Cardiac muscle cell (in vitro differentiated cells and primary cell): ENCODE measurements around the gene STYK1. TPM values are rescaled to one million over a fixed set of nuclear protein-coding genes. Genes with fewer than 3 reads are reported as not detected.

Source experiments
- DNase-seq, 2 donors: peaks; one replicate each; pipeline versions ENCODE4 v3.0.0 to v3.0.0-alpha.2; 2010 to 2017; ENCODE audit warnings: low read depth in 1 of 2, low spot score in 1 of 2
- H3K27ac ChIP-seq: fragments of 200-600 bp; sonication (generic); 2 replicates; pipeline ENCODE4 v1.5.1; 2016
- H3K27me3 ChIP-seq: fragments of 200-600 bp; sonication (generic); 2 replicates; pipeline ENCODE4 v1.6.0; 2016; ENCODE audit warnings: control low read depth
- H3K36me3 ChIP-seq: fragments of 200-600 bp; sonication (generic); 2 replicates; pipeline ENCODE4 v1.5.1; 2016; ENCODE audit warnings: control low read depth
- H3K4me1 ChIP-seq: fragments of 200-600 bp; sonication (generic); 2 replicates; pipeline ENCODE4 v1.8.1; 2017; ENCODE audit warnings: low read depth, mild to moderate bottlenecking, mixed run types
- H3K4me3 ChIP-seq: fragments of 200-600 bp; sonication (generic); 2 replicates; pipeline ENCODE4 v1.5.1; 2016; ENCODE audit warnings: mild to moderate bottlenecking
- H3K9me3 ChIP-seq: fragments of 200-600 bp; sonication (generic); 2 replicates; pipeline ENCODE4 v1.5.1; 2017; ENCODE audit warnings: low read depth, mild to moderate bottlenecking, control low read depth
- polyA plus RNA-seq: library from polyadenylated mRNA; unstranded; fragments of >200 nt; fragmentation: Nextera tagmentation; extraction: Ambion mirVana; gene quantifications from 2 replicates; pipeline ENCODE4 v1.2.1, GENCODE V29; 2016
- total RNA-seq: library from RNA; depleted of rRNA; stranded (reverse); fragments of >200 nt; gene quantifications from 2 replicates; pipeline ENCODE4 v1.2.3, GENCODE V29; 2016
- TF ChIP-seq, protein P1 (sequence below): IDR thresholded peaks from 2 replicates; pipeline ENCODE4 v1.5.1; 2012; ENCODE audit warnings: low read depth, mild to moderate bottlenecking, low read length

Gene STYK1
- total and polyA plus RNA-seq, 2 experiments from 2014 or later: 0.21 to 0.65 TPM

DNA sequence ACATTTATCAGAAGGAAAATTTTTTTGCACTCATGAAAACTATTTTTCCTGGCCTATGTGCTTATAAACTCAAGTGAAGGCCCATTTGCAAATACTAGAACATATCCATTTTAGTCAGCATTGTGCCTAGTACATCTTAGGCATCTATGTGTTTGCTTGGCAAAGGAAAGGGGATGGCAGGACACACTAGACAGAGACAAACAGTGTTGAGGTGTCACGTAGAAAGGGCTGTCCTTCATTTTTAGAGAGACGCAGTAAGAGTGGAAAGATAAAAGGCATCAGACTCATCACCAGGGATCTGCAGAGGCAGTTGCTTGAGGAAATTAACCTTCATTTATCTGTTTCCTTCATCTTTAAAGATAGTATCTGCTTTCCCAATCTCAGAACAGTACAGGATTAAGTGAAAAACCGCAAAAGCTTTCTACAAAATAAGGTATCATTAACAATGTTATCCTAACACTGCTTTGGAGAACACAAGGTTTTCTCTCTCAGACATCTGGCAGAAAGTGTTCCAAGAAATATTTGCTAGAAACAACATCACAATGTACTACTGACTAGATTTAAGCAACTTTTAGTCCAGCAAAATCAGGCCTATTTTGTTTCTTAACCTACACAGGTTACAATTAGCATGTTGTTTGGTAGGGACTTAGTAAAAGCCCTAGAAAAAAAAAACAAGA lies 47.3 kb upstream of the STYK1 start:
- Histone ChIP-seq H3K4me1 (peaks cover 38% of the 10 kb centered on the region), H3K27ac (peak overlapping the region; percentile 89), H3K27me3 (peaks cover 4% of the 10 kb centered on the region), H3K9me3 (no peaks in the 10 kb centered on the region), H3K36me3 (no peaks in the 10 kb centered on the region), H3K4me3 (peak overlapping the region; percentile 94)
- DNase-seq: peak in 1 of 2 donors; percentile 6
- TF ChIP-seq, protein P1, sequence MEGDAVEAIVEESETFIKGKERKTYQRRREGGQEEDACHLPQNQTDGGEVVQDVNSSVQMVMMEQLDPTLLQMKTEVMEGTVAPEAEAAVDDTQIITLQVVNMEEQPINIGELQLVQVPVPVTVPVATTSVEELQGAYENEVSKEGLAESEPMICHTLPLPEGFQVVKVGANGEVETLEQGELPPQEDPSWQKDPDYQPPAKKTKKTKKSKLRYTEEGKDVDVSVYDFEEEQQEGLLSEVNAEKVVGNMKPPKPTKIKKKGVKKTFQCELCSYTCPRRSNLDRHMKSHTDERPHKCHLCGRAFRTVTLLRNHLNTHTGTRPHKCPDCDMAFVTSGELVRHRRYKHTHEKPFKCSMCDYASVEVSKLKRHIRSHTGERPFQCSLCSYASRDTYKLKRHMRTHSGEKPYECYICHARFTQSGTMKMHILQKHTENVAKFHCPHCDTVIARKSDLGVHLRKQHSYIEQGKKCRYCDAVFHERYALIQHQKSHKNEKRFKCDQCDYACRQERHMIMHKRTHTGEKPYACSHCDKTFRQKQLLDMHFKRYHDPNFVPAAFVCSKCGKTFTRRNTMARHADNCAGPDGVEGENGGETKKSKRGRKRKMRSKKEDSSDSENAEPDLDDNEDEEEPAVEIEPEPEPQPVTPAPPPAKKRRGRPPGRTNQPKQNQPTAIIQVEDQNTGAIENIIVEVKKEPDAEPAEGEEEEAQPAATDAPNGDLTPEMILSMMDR: no peak

DNA sequence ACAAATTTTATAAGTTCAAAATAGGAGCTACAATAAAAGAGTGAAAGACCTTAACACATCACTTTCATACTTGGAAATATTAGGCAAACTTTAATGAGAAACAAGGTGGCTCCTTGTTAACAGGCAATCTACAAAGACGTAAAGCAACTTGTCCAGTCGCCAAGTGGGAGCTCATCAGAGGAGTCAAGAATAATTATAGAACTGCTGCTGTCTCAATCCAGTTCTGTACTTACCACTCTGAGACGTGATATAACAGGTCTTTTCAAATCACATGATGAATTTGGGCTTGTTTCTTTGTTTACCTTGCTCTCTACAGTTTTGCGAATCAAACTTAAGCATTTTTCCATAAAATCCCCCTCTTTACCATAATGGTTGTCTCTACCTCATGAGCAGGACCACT lies 45.6 kb upstream of the STYK1 start:
- TF ChIP-seq, protein P1: no peak

DNA sequence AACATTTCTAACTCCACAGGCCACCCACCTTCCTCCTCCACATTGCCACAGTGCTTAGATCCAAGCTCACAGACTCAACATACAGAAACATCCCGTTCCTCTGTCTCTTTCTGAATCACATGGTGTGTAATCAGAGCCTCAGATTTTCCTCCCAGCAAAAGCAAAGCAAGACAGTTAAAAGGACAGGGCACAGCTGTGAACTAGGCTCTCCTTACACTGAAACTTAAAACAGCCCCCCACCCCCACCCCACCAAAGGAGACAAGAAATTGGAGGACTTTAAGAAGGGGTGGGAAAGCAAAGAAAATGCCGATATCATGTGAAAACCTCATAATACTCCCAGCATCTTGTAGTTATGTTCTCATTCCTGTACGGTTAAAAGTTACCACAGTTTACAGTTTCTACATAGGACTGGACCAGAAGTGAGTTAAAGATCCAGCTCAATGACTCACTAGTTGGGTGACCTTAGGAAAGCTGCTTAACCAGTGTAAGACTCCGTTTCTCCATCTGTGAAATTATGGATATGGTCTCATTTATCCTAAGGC lies 44.5 kb upstream of the STYK1 start:
- DNase-seq: peak; percentile 27 to 68
- TF ChIP-seq, protein P1: no peak
- H3K9me3 ChIP-seq: no peaks in the 10 kb centered on the region
- peaks cover 19% of the 10 kb centered on the region for H3K36me3 ChIP-seq
- H3K27me3 ChIP-seq: no peaks in the 10 kb centered on the region
- peak overlapping the region; percentile 4 for H3K27ac ChIP-seq
- peaks cover 34% of the 10 kb centered on the region for H3K4me1 ChIP-seq
- H3K4me3 ChIP-seq: no peak overlapping the region

More for the DNA sequence above, 45.6 kb upstream of the STYK1 start:
- no peak overlapping the region for H3K27ac ChIP-seq
- no peaks in the 10 kb centered on the region for H3K9me3 ChIP-seq
- no peak overlapping the region for H3K4me3 ChIP-seq
- H3K36me3 ChIP-seq: peaks cover 8% of the 10 kb centered on the region
- no peaks in the 10 kb centered on the region for H3K27me3 ChIP-seq
- H3K4me1 ChIP-seq: peaks cover 38% of the 10 kb centered on the region
- DNase-seq: peak in 1 of 2 donors; percentile 36

DNA sequence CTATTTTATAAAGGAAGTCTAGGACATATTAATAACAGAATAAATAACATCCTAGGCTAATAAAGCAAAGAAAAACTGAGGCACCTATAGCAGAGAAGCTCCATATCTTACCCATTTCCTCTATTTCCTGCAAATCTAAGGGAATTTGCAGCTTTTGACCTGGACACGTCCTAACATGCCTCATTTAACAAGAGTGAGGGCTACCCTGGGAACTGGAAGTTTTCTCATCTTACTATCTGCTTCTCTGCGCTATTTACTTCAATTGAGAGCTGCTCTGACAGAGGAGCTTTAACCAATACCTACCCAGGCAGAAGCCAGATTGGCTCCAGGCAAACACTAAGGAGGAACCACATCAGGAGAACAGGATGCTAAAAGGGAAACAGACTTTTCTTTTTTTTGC lies 43.6 kb upstream of the STYK1 start:
- H3K4me1 ChIP-seq: peaks cover 34% of the 10 kb centered on the region
- no peak overlapping the region for H3K27ac ChIP-seq
- no peaks in the 10 kb centered on the region for H3K9me3 ChIP-seq
- peaks cover 27% of the 10 kb centered on the region for H3K36me3 ChIP-seq
- DNase-seq: peak in 1 of 2 donors; percentile 40
- TF ChIP-seq, protein P1: no peak
- H3K4me3 ChIP-seq: no peak overlapping the region
- no peaks in the 10 kb centered on the region for H3K27me3 ChIP-seq

DNA sequence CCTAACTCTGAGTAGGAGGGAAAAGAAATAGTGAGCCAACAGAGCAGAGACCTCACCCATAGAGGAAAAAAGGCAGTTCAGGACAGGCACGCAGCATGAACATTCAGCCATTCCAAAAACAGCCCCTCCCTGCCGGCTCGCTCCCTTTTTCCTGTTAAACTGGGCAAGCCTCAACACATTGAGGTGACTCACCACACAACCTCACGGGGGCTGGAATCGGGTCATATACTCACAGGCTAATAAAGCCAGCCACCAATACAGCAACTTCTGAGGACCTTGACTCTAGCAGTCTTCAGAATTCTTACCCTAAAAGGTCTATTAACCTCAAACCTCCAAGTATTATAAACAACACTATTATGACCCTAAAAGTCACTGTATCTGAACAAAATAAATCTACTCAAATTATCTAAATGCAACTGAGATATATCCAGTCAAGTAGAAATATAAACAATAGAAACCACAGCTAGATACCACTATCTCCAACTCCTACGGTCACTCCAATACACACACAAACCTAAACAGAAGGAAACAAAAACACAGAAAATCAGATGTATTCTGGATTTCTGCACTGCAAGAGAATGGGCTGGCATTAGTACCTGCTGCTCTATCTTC lies 43.0 kb upstream of the STYK1 start:
- Histone ChIP-seq H3K4me3 (no peak overlapping the region), H3K27ac (no peak overlapping the region), H3K36me3 (peaks cover 31% of the 10 kb centered on the region), H3K9me3 (no peaks in the 10 kb centered on the region), H3K4me1 (peaks cover 34% of the 10 kb centered on the region), H3K27me3 (no peaks in the 10 kb centered on the region)
- TF ChIP-seq, protein P1: no peak
- peak in 1 of 2 donors; percentile 91 for DNase-seq
